ENCODE data around the gene JMJD1C. TPM values are rescaled to one million over a fixed set of nuclear protein-coding genes. Genes with fewer than 3 reads are reported as not detected.

JMJD1C gene
- total RNA-seq, 6 experiments from 2014 or later = 29.0 to 36.7 (median 32.8) TPM

DNA sequence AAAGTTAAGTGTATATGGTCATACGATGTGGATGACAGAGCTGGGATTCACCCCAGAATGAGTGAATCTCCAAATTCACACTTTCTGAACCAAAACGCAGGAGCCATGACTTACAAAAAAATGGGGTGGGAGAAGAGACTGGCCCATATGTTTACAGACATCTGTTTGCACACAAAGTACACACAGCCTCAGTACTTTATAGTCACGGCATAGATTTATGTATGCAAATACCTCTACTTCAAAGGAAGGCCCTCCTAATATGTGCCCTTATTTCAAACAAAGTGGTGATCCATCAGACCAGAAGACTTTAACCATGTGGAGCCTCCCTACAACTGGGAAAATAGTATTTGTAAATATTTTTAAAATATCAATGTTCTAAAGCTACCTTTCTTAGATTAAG, 22.2 kb upstream of the JMJD1C start:
- Mint-ChIP-seq H3K36me3 (ENCODE audit: low read depth) (no peaks in the 10 kb centered on the region; the same call in 1 of the 2 replicates), H3K27me3 (ENCODE audit: insufficient read depth) (no peaks in the 10 kb centered on the region; the same call in 1 of the 2 replicates), H3K4me3 (no peak overlapping the region), H3K27ac (no peak overlapping the region), H3K4me1 (ENCODE audit: low read depth) (peaks cover 28% of the 10 kb centered on the region), H3K9me3 (no peaks in the 10 kb centered on the region)
- TF ChIP-seq, protein P1, sequence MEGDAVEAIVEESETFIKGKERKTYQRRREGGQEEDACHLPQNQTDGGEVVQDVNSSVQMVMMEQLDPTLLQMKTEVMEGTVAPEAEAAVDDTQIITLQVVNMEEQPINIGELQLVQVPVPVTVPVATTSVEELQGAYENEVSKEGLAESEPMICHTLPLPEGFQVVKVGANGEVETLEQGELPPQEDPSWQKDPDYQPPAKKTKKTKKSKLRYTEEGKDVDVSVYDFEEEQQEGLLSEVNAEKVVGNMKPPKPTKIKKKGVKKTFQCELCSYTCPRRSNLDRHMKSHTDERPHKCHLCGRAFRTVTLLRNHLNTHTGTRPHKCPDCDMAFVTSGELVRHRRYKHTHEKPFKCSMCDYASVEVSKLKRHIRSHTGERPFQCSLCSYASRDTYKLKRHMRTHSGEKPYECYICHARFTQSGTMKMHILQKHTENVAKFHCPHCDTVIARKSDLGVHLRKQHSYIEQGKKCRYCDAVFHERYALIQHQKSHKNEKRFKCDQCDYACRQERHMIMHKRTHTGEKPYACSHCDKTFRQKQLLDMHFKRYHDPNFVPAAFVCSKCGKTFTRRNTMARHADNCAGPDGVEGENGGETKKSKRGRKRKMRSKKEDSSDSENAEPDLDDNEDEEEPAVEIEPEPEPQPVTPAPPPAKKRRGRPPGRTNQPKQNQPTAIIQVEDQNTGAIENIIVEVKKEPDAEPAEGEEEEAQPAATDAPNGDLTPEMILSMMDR (IDR thresholded peaks at IDR 0.05) = no peak
- no peak for DNase-seq

DNA sequence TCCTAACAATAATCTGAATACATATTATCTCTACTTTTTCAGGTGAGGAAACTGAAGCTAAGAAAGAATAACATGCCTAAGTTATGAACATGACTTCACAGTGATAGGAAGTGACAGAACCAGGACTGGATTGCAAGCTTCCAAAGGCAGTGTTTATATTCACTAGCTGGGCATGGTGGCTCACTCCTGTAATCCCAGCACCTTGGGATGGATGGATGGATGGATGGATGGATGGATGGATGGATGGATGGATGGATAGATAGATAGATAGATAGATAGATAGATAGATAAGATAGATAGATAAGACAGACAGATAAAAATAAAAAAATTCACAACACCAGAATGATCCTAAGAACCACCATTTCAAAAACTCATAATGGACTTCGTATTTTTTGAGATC, 18.2 kb upstream of the JMJD1C start:
- H3K9me3 Mint-ChIP-seq = no peaks in the 10 kb centered on the region
- H3K27ac Mint-ChIP-seq = no peak overlapping the region; the same call in 1 of the 2 replicates
- H3K4me1 Mint-ChIP-seq (ENCODE audit: low read depth) = peaks cover 17% of the 10 kb centered on the region
- TF ChIP-seq, protein P1 (IDR thresholded peaks at IDR 0.05) = no peak
- no peak for DNase-seq
- no peaks in the 10 kb centered on the region for H3K27me3 Mint-ChIP-seq (ENCODE audit: insufficient read depth)
- H3K36me3 Mint-ChIP-seq (ENCODE audit: low read depth) = no peaks in the 10 kb centered on the region
- no peak overlapping the region for H3K4me3 Mint-ChIP-seq

DNA sequence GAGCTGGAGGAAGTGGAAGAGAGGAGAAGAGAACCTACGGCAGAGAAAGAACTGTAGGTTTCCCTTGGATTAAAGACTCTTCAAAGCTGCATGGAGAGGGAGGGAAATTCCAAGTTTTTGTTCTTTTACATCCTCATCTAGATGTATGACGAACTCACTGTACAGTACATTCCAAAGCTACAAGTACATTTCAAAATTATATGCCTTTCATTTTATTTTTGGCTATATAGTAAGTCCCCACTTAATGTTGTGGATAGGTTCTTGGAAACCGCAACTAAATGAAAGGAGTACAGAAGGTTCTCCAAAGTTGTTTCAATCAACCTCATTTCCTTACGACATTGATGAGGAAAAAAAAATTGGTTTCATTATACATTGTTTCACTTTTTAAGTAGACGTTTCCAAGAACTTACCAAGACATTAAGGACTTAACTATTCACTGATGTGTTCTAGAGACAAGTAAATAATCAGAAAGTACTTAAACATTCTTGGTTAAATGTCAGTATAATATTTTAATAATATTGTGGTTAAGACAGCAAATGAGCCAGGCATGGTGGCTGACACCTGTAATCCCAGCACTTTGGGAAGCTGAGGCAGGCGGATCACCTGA, 16.1 kb upstream of the JMJD1C start:
- no peak overlapping the region for H3K4me3 Mint-ChIP-seq
- peaks cover 32% of the 10 kb centered on the region for H3K4me1 Mint-ChIP-seq (ENCODE audit: low read depth)
- no peak overlapping the region for H3K27ac Mint-ChIP-seq
- H3K9me3 Mint-ChIP-seq = no peaks in the 10 kb centered on the region
- TF ChIP-seq, protein P1 (IDR thresholded peaks at IDR 0.05) = no peak
- no peak for DNase-seq
- no peaks in the 10 kb centered on the region for H3K27me3 Mint-ChIP-seq (ENCODE audit: insufficient read depth)
- no peaks in the 10 kb centered on the region for H3K36me3 Mint-ChIP-seq (ENCODE audit: low read depth)

DNA sequence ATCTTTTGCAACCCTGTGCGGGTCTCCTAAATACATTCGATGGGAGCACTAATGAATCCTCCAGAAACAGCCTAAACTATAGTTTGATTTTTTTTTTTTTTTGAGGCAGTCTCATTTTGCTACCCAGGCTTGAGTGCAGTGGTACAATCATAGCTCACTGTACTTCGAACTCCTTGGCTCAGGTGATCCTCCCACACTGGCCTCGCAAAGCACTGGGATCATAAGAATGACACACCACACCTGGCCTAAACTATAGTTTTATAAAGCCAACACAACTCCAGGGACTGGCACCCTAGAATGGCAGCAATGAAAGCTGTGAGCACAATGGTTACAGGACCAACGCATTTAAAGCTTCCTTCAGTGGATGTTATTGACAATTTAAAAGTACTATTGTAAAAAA, 14.5 kb upstream of the JMJD1C start:
- H3K27ac Mint-ChIP-seq = no peak overlapping the region
- no peaks in the 10 kb centered on the region for H3K9me3 Mint-ChIP-seq
- H3K4me3 Mint-ChIP-seq = no peak overlapping the region
- H3K27me3 Mint-ChIP-seq (ENCODE audit: insufficient read depth) = no peaks in the 10 kb centered on the region
- H3K36me3 Mint-ChIP-seq (ENCODE audit: low read depth) = 0 out of 2 replicates have a peak, but pooled peaks cover 4% of the 10 kb centered on the region
- TF ChIP-seq, protein P1 (IDR thresholded peaks at IDR 0.05) = no peak
- peaks cover 43% of the 10 kb centered on the region for H3K4me1 Mint-ChIP-seq (ENCODE audit: low read depth)
- DNase-seq = no peak

DNA sequence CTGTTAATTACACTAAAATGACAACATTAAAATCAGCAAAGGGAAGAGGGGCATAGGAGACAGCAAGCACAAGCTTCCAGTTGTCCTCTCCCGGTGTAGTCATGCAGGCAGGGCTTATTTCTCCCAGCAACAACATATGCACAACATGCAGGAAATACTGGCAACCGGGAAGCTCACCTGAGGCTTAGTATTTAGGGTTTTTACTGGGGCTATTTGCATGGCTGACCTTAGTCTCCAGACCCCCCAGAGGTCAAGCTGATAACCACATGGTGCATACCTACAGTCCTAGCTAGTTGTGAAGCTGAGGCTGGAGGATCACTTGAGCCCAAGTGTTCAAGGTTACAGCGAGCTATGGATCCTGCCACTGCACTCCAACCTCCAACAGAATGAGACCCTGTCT, 12.8 kb upstream of the JMJD1C start:
- Mint-ChIP-seq H3K36me3 (ENCODE audit: low read depth) (peaks cover 10% of the 10 kb centered on the region; the same call in 1 of the 2 replicates), H3K4me1 (ENCODE audit: low read depth) (peaks cover 43% of the 10 kb centered on the region), H3K9me3 (no peaks in the 10 kb centered on the region), H3K27me3 (ENCODE audit: insufficient read depth) (no peaks in the 10 kb centered on the region), H3K27ac (no peak overlapping the region), H3K4me3 (no peak overlapping the region)
- DNase-seq = no peak
- TF ChIP-seq, protein P1 (IDR thresholded peaks at IDR 0.05) = no peak
